Measurements from ENCODE around the gene LBR.

LBR gene

DNA sequence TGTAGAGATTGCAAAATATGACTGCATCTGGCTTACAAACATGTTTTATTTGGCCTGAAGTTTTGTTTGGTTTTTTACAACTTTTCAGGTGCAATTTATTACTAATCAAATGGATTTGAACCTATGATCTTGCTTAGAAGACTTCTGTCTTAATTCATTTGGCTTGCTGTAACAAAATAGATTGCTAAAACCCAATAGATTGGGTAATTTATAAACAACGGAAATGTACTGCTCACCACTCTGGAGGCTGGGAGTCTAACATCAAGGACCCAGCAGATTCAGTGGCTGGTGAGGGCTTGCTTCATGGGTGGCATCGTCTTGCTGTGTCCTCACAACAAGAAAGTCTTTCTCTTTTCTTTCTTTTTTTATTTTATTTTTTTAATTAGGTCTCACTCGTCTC lies 72.9 kb downstream of the LBR start:
- in situ Hi-C loops (cut with MboI; ENCODE audit: low sequenced_read_pairs, unreplicated experiment): no loop called here
- no peak for DNase-seq (ENCODE audit: low spot score)
- TF ChIP-seq, protein P1, sequence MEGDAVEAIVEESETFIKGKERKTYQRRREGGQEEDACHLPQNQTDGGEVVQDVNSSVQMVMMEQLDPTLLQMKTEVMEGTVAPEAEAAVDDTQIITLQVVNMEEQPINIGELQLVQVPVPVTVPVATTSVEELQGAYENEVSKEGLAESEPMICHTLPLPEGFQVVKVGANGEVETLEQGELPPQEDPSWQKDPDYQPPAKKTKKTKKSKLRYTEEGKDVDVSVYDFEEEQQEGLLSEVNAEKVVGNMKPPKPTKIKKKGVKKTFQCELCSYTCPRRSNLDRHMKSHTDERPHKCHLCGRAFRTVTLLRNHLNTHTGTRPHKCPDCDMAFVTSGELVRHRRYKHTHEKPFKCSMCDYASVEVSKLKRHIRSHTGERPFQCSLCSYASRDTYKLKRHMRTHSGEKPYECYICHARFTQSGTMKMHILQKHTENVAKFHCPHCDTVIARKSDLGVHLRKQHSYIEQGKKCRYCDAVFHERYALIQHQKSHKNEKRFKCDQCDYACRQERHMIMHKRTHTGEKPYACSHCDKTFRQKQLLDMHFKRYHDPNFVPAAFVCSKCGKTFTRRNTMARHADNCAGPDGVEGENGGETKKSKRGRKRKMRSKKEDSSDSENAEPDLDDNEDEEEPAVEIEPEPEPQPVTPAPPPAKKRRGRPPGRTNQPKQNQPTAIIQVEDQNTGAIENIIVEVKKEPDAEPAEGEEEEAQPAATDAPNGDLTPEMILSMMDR (IDR thresholded peaks at IDR 0.05; ENCODE audit: borderline replicate concordance, control extremely low read depth, extremely low read depth, insufficient read depth, missing control alignments): no peak
